Ureter (tissue), 1 donor: ENCODE measurements around the gene HAP1. TPM values are rescaled to one million over a fixed set of nuclear protein-coding genes. Genes with fewer than 3 reads are reported as not detected.

ENCODE experiments used
- DNase-seq: peaks from one replicate; pipeline ENCODE4 v3.0.0-alpha.2; 2020; ENCODE audit warnings: low spot score
- total RNA-seq: library from RNA; stranded (reverse); gene quantifications from one replicate; pipeline ENCODE4 v1.2.4, GENCODE V29; 2023
- donor health status: DM: yes; HTN: yes; CAD: no.

The HAP1 gene
- total RNA-seq, 1 donor from 2014 or later = 0.47 TPM

- no peak for DNase-seq
Measured at GRCh38 chr17:41766135-41766534, 31.7 kb upstream of the HAP1 start.

- DNase-seq = no peak
Measured at GRCh38 chr17:41763327-41763726, 28.9 kb upstream of the HAP1 start.

- DNase-seq = no peak
Measured at GRCh38 chr17:41762841-41763240, 28.4 kb upstream of the HAP1 start.

GRCh38 chr17:41762391-41762790 is 27.9 kb upstream of the HAP1 start:
- DNase-seq = no peak

GRCh38 chr17:41760878-41761277 is 26.4 kb upstream of the HAP1 start:
- DNase-seq = no peak

GRCh38 chr17:41758601-41759000 is 24.2 kb upstream of the HAP1 start:
- no peak for DNase-seq

- DNase-seq = no peak
Measured at GRCh38 chr17:41754066-41754465, 19.6 kb upstream of the HAP1 start.

- DNase-seq = no peak
Measured at GRCh38 chr17:41751288-41751687, 16.8 kb upstream of the HAP1 start.

- DNase-seq = no peak
Measured at GRCh38 chr17:41750862-41751261, 16.4 kb upstream of the HAP1 start.

GRCh38 chr17:41748275-41748674 is 13.8 kb upstream of the HAP1 start:
- DNase-seq = no peak

GRCh38 chr17:41741709-41742108 is 7.3 kb upstream of the HAP1 start:
- DNase-seq = no peak

- no peak for DNase-seq
Measured at GRCh38 chr17:41740506-41740905, 6.1 kb upstream of the HAP1 start.

- no peak for DNase-seq
Measured at GRCh38 chr17:41739661-41740352, 5.4 kb upstream of the HAP1 start.

GRCh38 chr17:41738801-41739112 is 4.3 kb upstream of the HAP1 start:
- DNase-seq = no peak

- DNase-seq = peak; percentile 81
Measured at GRCh38 chr17:41738077-41738800, 3.8 kb upstream of the HAP1 start.

GRCh38 chr17:41737680-41738023 is 3.2 kb upstream of the HAP1 start:
- DNase-seq = no peak

- no peak for DNase-seq
Measured at GRCh38 chr17:41736983-41737679, 2.7 kb upstream of the HAP1 start.

GRCh38 chr17:41735744-41736143 is 1.3 kb upstream of the HAP1 start:
- no peak for DNase-seq

GRCh38 chr17:41734949-41735313 is 488 bp upstream of the HAP1 start:
- DNase-seq = no peak

- no peak for DNase-seq
Measured at GRCh38 chr17:41733348-41734138, 900 bp downstream of the HAP1 start.

GRCh38 chr17:41731836-41732235 is 2.6 kb downstream of the HAP1 start:
- DNase-seq = no peak

GRCh38 chr17:41730479-41730878 is 4.0 kb downstream of the HAP1 start:
- DNase-seq = no peak
